GM12878 (cell line): ENCODE measurements around the gene LYL1. TPM values are rescaled to one million over a fixed set of nuclear protein-coding genes. Genes with fewer than 3 reads are reported as not detected.

Source experiments
- ATAC-seq: fragments of 200-7000 bp; cut with Tn5 transposase; 3 replicates; pipeline ENCODE4 v1.9.1; 2020; ENCODE audit warnings: mild to moderate bottlenecking, moderate library complexity
- BruUV-seq: library from RNA; stranded (reverse); fragments of 400-500 nt; replicated peaks from 2 replicates; lab custom pipeline; 2021; lab: Mats Ljungman, UMichigan
- CTCF ChIA-PET: fragments of 300-600 bp; sonication (Branson Sonifier 250); formaldehyde crosslinking; extraction: SDS; loops from one replicate; lab custom pipeline; 2021; ENCODE audit warnings: inconsistent platforms; lab: Yijun Ruan, JAX
- POLR2A ChIA-PET: fragments of 350-600 bp; formaldehyde crosslinking; extraction: SDS; loops from one replicate; lab custom pipeline; 2021; ENCODE audit warnings: inconsistent platforms; lab: Charles Lee
- RAD21 ChIA-PET: fragments of 300-600 bp; sonication (Branson Sonifier 250); formaldehyde crosslinking; loops from one replicate; lab custom pipeline; 2023; ENCODE audit warnings: antibody characterized with exemption; ENCODE audit not compliant: unreplicated experiment; lab: Charles Lee
- SMC1A ChIA-PET: fragments of 300-600 bp; sonication (Branson Sonifier 250); formaldehyde crosslinking; loops from one replicate; lab custom pipeline; 2023; ENCODE audit not compliant: unreplicated experiment, uncharacterized antibody; lab: Charles Lee
- DNase-seq: peaks from one replicate; pipeline ENCODE4 v3.0.0-alpha.2; 2011; ENCODE audit warnings: low read depth, low spot score
- FAIRE-seq: peaks from 3 replicates; lab custom pipeline; 2011; peaks lifted over from hg19 to GRCh38; lab: Jason Lieb, UNC
- H2AFZ ChIP-seq: 2 replicates; pipeline ENCODE4 v1.6.0; 2011; ENCODE audit warnings: low read depth, low read length, control low read depth; ENCODE audit not compliant: control insufficient read depth
- H3K27ac ChIP-seq: 2 replicates; pipeline ENCODE4 v1.5.1; 2011; ENCODE audit warnings: control low read depth; ENCODE audit not compliant: control insufficient read depth, insufficient read depth
- H3K27me3 ChIP-seq, 2 experiments: replicated peaks in 1 of 2; 2 replicates each; pipeline versions ENCODE4 v1.6.0 to v1.6.1; 2011; ENCODE audit warnings: low read length in 1 of 2; ENCODE audit not compliant: control insufficient read depth in 2 of 2, insufficient read depth in 2 of 2
- H3K36me3 ChIP-seq, 2 experiments: 2 replicates each; pipeline ENCODE4 v1.5.1; 2011; ENCODE audit warnings: low read length in 1 of 2; ENCODE audit not compliant: control insufficient read depth in 2 of 2, insufficient read depth in 2 of 2
- H3K4me1 ChIP-seq: 2 replicates; pipeline ENCODE4 v1.6.1; 2011; ENCODE audit warnings: mild to moderate bottlenecking, low read length, moderate library complexity, mixed read lengths; ENCODE audit not compliant: control insufficient read depth, insufficient read depth
- H3K4me2 ChIP-seq: 2 replicates; pipeline ENCODE4 v1.6.0; 2011; ENCODE audit warnings: control low read depth; ENCODE audit not compliant: control insufficient read depth, insufficient read depth
- H3K4me3 ChIP-seq: fragments of 200-600 bp; sonication (generic); 2 replicates; pipeline ENCODE4 v1.5.1; 2016
- H3K79me2 ChIP-seq: 2 replicates; pipeline ENCODE4 v1.6.0; 2011; ENCODE audit warnings: low read length; ENCODE audit not compliant: control insufficient read depth, insufficient read depth
- H3K9ac ChIP-seq: 2 replicates; pipeline ENCODE4 v1.8.0; 2011; ENCODE audit warnings: low read length, control low read depth, mixed read lengths; ENCODE audit not compliant: control insufficient read depth, insufficient read depth
- H3K9me3 ChIP-seq: replicated peaks from 3 replicates; pipeline ENCODE4 v1.5.1; 2011; ENCODE audit warnings: mild to moderate bottlenecking, low read length; ENCODE audit not compliant: control insufficient read depth, insufficient read depth
- H4K20me1 ChIP-seq: 2 replicates; pipeline ENCODE4 v1.6.0; 2011; ENCODE audit not compliant: control insufficient read depth, insufficient read depth
- ASH2L ChIP-seq: fragments of 300-600, 200-600 bp; sonication (generic); IDR thresholded peaks from 2 replicates; pipeline ENCODE4 v1.6.1; 2017; ENCODE audit warnings: low read depth, mild to moderate bottlenecking, borderline replicate concordance
- E2F8 ChIP-seq: fragments of 450-650 bp; IDR thresholded peaks from 2 replicates; pipeline ENCODE4 v1.6.1; 2018; ENCODE audit warnings: mild to moderate bottlenecking, low read depth, moderate library complexity; ENCODE audit not compliant: partially characterized antibody
- E4F1 ChIP-seq: fragments of 450-650 bp; IDR thresholded peaks from 2 replicates; pipeline ENCODE4 v1.6.1; 2018; ENCODE audit warnings: borderline replicate concordance, mild to moderate bottlenecking; ENCODE audit not compliant: partially characterized antibody
- HDAC6 ChIP-seq: fragments of 200-600 bp; sonication (generic); IDR thresholded peaks from one replicate; pipeline ENCODE4 v1.8.0; 2017; ENCODE audit warnings: antibody characterized with exemption; ENCODE audit not compliant: unreplicated experiment
- HDGF ChIP-seq: fragments of 450-650 bp; IDR thresholded peaks from 2 replicates; pipeline ENCODE4 v1.6.1; 2016; ENCODE audit warnings: antibody characterized with exemption
- IKZF2 ChIP-seq, 2 experiments: fragments of 450-650 bp; IDR thresholded peaks; 2 replicates each; pipeline ENCODE4 v1.6.1; 2017; ENCODE audit warnings: mild to moderate bottlenecking in 2 of 2, moderate library complexity in 2 of 2
- IRF5 ChIP-seq: fragments of 450-650 bp; IDR thresholded peaks from 2 replicates; pipeline ENCODE4 v1.6.1; 2017; ENCODE audit warnings: borderline replicate concordance
- MXI1 ChIP-seq: fragments of 150-350 bp; IDR thresholded peaks from 2 replicates; pipeline ENCODE4 v1.6.1; 2011; ENCODE audit warnings: low read depth, mild to moderate bottlenecking, inconsistent platforms, low read length, improper control_type of control experiment
- RB1 ChIP-seq: fragments of 450-650 bp; formaldehyde crosslinking; IDR thresholded peaks from 2 replicates; pipeline ENCODE4 v1.6.1; 2017; ENCODE audit warnings: mild to moderate bottlenecking, borderline replicate concordance
- RBBP5 ChIP-seq: fragments of 200-600 bp; sonication (generic); conservative IDR thresholded peaks from 2 replicates; pipeline ENCODE4 v1.6.1; 2016
- RCOR1 ChIP-seq: conservative IDR thresholded peaks from 2 replicates; pipeline ENCODE4 v1.6.1; 2012; ENCODE audit warnings: low read depth, low read length, improper control_type of control experiment
- SMAD5 ChIP-seq: IDR thresholded peaks from 2 replicates; pipeline ENCODE4 v1.6.1; 2016; ENCODE audit warnings: antibody characterized with exemption, low read depth
- USF1 ChIP-seq: IDR thresholded peaks from 2 replicates; pipeline ENCODE4 v1.6.1; 2011; ENCODE audit warnings: borderline replicate concordance, low read depth, mild to moderate bottlenecking, moderate library complexity, mixed read lengths, low read length; ENCODE audit not compliant: insufficient read depth; ENCODE audit errors: extremely low read length
- WGBS: methylation state at CpG from one replicate; pipeline ENCODE4 v1.1.6; 2016; ENCODE audit warnings: low lambda C conversion rate; ENCODE audit not compliant: insufficient replicate concordance, insufficient coverage; ENCODE audit errors: missing lambda C conversion rate; 5-methylcytosine and 5-hydroxymethylcytosine counted together
- in situ Hi-C: fragments of 300-500 bp; cut with MboI; formaldehyde crosslinking; loops from 9 replicates; pipeline ENCODE4 v1.14.3; 2018; ENCODE audit warnings: mixed read lengths
- intact Hi-C: fragments of 100-400 bp; cut with micrococcal nuclease; formaldehyde crosslinking; loops from one replicate; pipeline ENCODE4 v1.14.2; 2022; ENCODE audit not compliant: unreplicated experiment
- polyA plus RNA-seq, 11 experiments: library from polyadenylated mRNA; depleted of rRNA in 4 of 11; unstranded in 6 of 11; stranded (reverse) in 5 of 11; fragments of >200 nt; fragmentation: Nextera tagmentation in 4 of 11; fragmentation: Illumina TruSeq in 1 of 11; extraction: Ambion mirVana in 4 of 11; extraction: Trizol in 1 of 11; gene quantifications; 1 replicate in 1 of 11; 2 replicates in 10 of 11; pipeline versions ENCODE4 v1.2.1 to v1.2.3, GENCODE V29; 2011 to 2016; ENCODE audit warnings: inconsistent platforms in 2 of 11, missing spikeins in 2 of 11, low read depth in 1 of 11
- total RNA-seq, 4 experiments: library from RNA; depleted of rRNA in 3 of 4; stranded (reverse); fragments of >200 nt in 3 of 4; fragmentation: Illumina TruSeq in 1 of 4; extraction: Trizol in 1 of 4; gene quantifications; 2 replicates each; pipeline versions ENCODE4 v1.2.1 to v1.2.3, GENCODE V29; 2013 to 2021
- TF ChIP-seq, protein P1 (sequence below): fragments of 450-650 bp; IDR thresholded peaks from 2 replicates; pipeline ENCODE4 v1.6.1; 2014; ENCODE audit warnings: mild to moderate bottlenecking

LYL1 gene
- total and polyA plus RNA-seq, 10 of the 15 experiments (the other 5 are each of a cell fraction or from before 2014, with no cell fraction given) = 0.10 to 34.8 (median 4.4) TPM

GRCh38 chr19:13060233-13060963 lies 42.3 kb downstream of the LYL1 start:
- 14% methylated on average over 19 of the region's 19 CpGs for WGBS
- no peak overlapping the region for H2AFZ ChIP-seq
- H4K20me1 ChIP-seq = no peaks in the 10 kb centered on the region
- no peak overlapping the region for H3K4me2 ChIP-seq
- H3K27me3 ChIP-seq = peaks cover 9 to 11% of the 10 kb centered on the region in 2 experiments
- SMC1A ChIA-PET = interaction anchor here (1.1 to 3.5 kb wide), 7 partner anchors 26 to 95 kb away, joined by 3 to 45 read pairs (median 9); no protein-coding TSS in a partner anchor
- DNase-seq = no peak
- no peak overlapping the region for H3K27ac ChIP-seq
- H3K9ac ChIP-seq = no peak overlapping the region
- no peaks in the 10 kb centered on the region for H3K79me2 ChIP-seq
- no peaks in the 10 kb centered on the region for H3K36me3 ChIP-seq
- no peak for FAIRE-seq
- no peaks in the 10 kb centered on the region for H3K4me1 ChIP-seq
- CTCF ChIA-PET = interaction anchor here (0.6 to 10.9 kb wide), 30 partner anchors 9 to 459 kb away, joined by 3 to 247 read pairs (median 6); partner anchors contain the start of genes DAND5 and GCDH
- intact Hi-C loops (loop anchor here (2.0 kb wide), 1 partner anchor 82 kb away; no protein-coding TSS in a partner anchor), in situ Hi-C loops (no loop called here)
- no TSS peak for BruUV-seq
- RAD21 ChIA-PET = interaction anchor here (1.3 to 4.6 kb wide), 10 partner anchors 10 to 95 kb away, joined by 3 to 49 read pairs (median 11); no protein-coding TSS in a partner anchor
- POLR2A ChIA-PET = interaction anchor here (1.2 kb wide), 1 partner anchor 26 kb away, joined by 3 read pairs; no protein-coding TSS in a partner anchor
- no peak overlapping the region for H3K4me3 ChIP-seq
- ATAC-seq = no peak
- no peaks in the 10 kb centered on the region for H3K9me3 ChIP-seq
- TF ChIP-seq E2F8 (no peak), HDAC6 (no peak), MXI1 (no peak), ASH2L (no peak), USF1 (no peak), E4F1 (no peak), IRF5 (no peak), RCOR1 (no peak), HDGF (no peak), IKZF2 (IDR thresholded peaks at IDR 0.05) (no peak), RB1 (no peak), SMAD5 (no peak), RBBP5 (no peak)
- TF ChIP-seq, protein P1, sequence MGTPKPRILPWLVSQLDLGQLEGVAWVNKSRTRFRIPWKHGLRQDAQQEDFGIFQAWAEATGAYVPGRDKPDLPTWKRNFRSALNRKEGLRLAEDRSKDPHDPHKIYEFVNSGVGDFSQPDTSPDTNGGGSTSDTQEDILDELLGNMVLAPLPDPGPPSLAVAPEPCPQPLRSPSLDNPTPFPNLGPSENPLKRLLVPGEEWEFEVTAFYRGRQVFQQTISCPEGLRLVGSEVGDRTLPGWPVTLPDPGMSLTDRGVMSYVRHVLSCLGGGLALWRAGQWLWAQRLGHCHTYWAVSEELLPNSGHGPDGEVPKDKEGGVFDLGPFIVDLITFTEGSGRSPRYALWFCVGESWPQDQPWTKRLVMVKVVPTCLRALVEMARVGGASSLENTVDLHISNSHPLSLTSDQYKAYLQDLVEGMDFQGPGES = no peak
